ENCODE measurements around the gene REM2. TPM values are rescaled to one million over a fixed set of nuclear protein-coding genes. Genes with fewer than 3 reads are reported as not detected.
"Not testable (repeated sequence)": the region's sequence is repeated elsewhere in the genome, so short reads cannot be mapped to it uniquely, and the experiment has no call there.

REM2 gene
- total RNA-seq, 2 experiments from 2014 or later = 1.5 to 5.7 TPM

GRCh38 chr14:22910916-22911315, 27.9 kb downstream of the REM2 start:
- no peak overlapping the region for H3K4me3 ChIP-seq (ENCODE audit: low read depth, low read length, poor library complexity, severe bottlenecking)
- peaks cover 87% of the 10 kb centered on the region for H3K36me3 ChIP-seq (ENCODE audit: insufficient read depth, low read length)
- H3K9me3 ChIP-seq (ENCODE audit: low read length) = no peaks in the 10 kb centered on the region
- H4K20me1 ChIP-seq (ENCODE audit: insufficient read depth, low read length) = no peaks in the 10 kb centered on the region
- POLR2A ChIA-PET = interaction anchor here (0.6 kb wide), 1 partner anchor 120 kb away, joined by 3 read pairs; no protein-coding TSS in a partner anchor
- intact Hi-C loops (cut with micrococcal nuclease; ENCODE audit: unreplicated experiment) = no loop called here
- CTCF ChIA-PET (ENCODE audit: unreplicated experiment) = no interaction called here
- H2AFZ ChIP-seq (ENCODE audit: low read length) = no peak overlapping the region
- TF ChIP-seq CTCF (conservative IDR thresholded peaks at IDR 0.05; ENCODE audit: low read length) (no peak), EZH2phosphoT487 (IDR thresholded peaks at IDR 0.05; ENCODE audit: borderline replicate concordance, low read depth, low read length) (no peak)
- DNase-seq (ENCODE audit: low spot score) = no peak
- no peaks in the 10 kb centered on the region for H3K9me2 ChIP-seq (ENCODE audit: insufficient read depth, low read length)
- H3K4me2 ChIP-seq (ENCODE audit: low read length) = no peak overlapping the region
- BruUV-seq (replicated peaks) = no TSS peak
- H3K79me2 ChIP-seq (ENCODE audit: insufficient read depth, low read depth, low read length) = peaks cover 54% of the 10 kb centered on the region; the same call in 1 of the 2 replicates
- peaks cover under 1% of the 10 kb centered on the region for H3K4me1 ChIP-seq (ENCODE audit: insufficient read depth, low read length, poor library complexity, severe bottlenecking)
- no peak overlapping the region for H3K27ac ChIP-seq (ENCODE audit: low read depth, low read length, poor library complexity, severe bottlenecking)

GRCh38 chr14:22914836-22915235, 31.8 kb downstream of the REM2 start:
- peaks cover 77% of the 10 kb centered on the region for H3K79me2 ChIP-seq (ENCODE audit: insufficient read depth, low read depth, low read length)
- H2AFZ ChIP-seq (ENCODE audit: low read length); DNase-seq (ENCODE audit: low spot score); H3K27ac ChIP-seq (ENCODE audit: low read depth, low read length, poor library complexity, severe bottlenecking); H3K9me3 ChIP-seq (ENCODE audit: low read length); CTCF ChIA-PET (ENCODE audit: unreplicated experiment); H3K4me2 ChIP-seq (ENCODE audit: low read length); BruUV-seq (replicated peaks); H4K20me1 ChIP-seq (ENCODE audit: insufficient read depth, low read length); H3K4me3 ChIP-seq (ENCODE audit: low read depth, low read length, poor library complexity, severe bottlenecking); H3K9me2 ChIP-seq (ENCODE audit: insufficient read depth, low read length): not testable (repeated sequence)
- peaks cover 70% of the 10 kb centered on the region for H3K36me3 ChIP-seq (ENCODE audit: insufficient read depth, low read length)
- intact Hi-C loops (cut with micrococcal nuclease; ENCODE audit: unreplicated experiment) = loop anchor here (5.0 kb wide), 1 partner anchor 43 kb away; the partner anchor contains the start of gene LRP10
- peaks cover 26% of the 10 kb centered on the region for H3K4me1 ChIP-seq (ENCODE audit: insufficient read depth, low read length, poor library complexity, severe bottlenecking)
- POLR2A ChIA-PET = interaction anchor here (0.6 to 6.3 kb wide), 4 partner anchors 13 to 149 kb away, joined by 3 to 61 read pairs (median 23); partner anchors contain the start of genes OXA1L and PRMT5

- no peak overlapping the region for H3K27ac ChIP-seq (ENCODE audit: low read depth, low read length, poor library complexity, severe bottlenecking)
- CTCF ChIA-PET (ENCODE audit: unreplicated experiment) = no interaction called here
- POLR2A ChIA-PET = interaction anchor here (0.6 to 6.3 kb wide), 6 partner anchors 8 to 423 kb away, joined by 3 to 61 read pairs (median 6); partner anchors contain the start of genes OXA1L and PRMT5
Observed at GRCh38 chr14:22915886-22916521, 33.0 kb downstream of the REM2 start.

More at GRCh38 chr14:22915886-22916521, 33.0 kb downstream of the REM2 start:
- Histone ChIP-seq H3K9me3 (ENCODE audit: low read length) (no peaks in the 10 kb centered on the region), H4K20me1 (ENCODE audit: insufficient read depth, low read length) (no peaks in the 10 kb centered on the region), H3K4me1 (ENCODE audit: insufficient read depth, low read length, poor library complexity, severe bottlenecking) (peaks cover 35% of the 10 kb centered on the region), H3K4me2 (ENCODE audit: low read length) (peak overlapping the region; percentile 95; the same call in 1 of the 2 replicates), H3K79me2 (ENCODE audit: insufficient read depth, low read depth, low read length) (peaks cover 72% of the 10 kb centered on the region), H2AFZ (ENCODE audit: low read length) (no peak overlapping the region), H3K4me3 (ENCODE audit: low read depth, low read length, poor library complexity, severe bottlenecking) (no peak overlapping the region), H3K36me3 (ENCODE audit: insufficient read depth, low read length) (peaks cover 72% of the 10 kb centered on the region), H3K9me2 (ENCODE audit: insufficient read depth, low read length) (no peaks in the 10 kb centered on the region)
- intact Hi-C loops (cut with micrococcal nuclease; ENCODE audit: unreplicated experiment) = loop anchor here (5.0 kb wide), 1 partner anchor 44 kb away; the partner anchor contains the start of gene LRP10
- no TSS peak for BruUV-seq (replicated peaks)
- TF ChIP-seq EZH2phosphoT487 (IDR thresholded peaks at IDR 0.05; ENCODE audit: borderline replicate concordance, low read depth, low read length) (no peak), CTCF (conservative IDR thresholded peaks at IDR 0.05; ENCODE audit: low read length) (no peak)
- DNase-seq (ENCODE audit: low spot score) = no peak

Measured in OCI-LY7 (cell line).